HepG2 (cell line): ENCODE data around the gene SYMPK. TPM values are rescaled to one million over a fixed set of nuclear protein-coding genes. Genes with fewer than 3 reads are reported as not detected.
A peak's percentile ranks its signal among the peaks of the same experiment; 100 is the strongest.

Experiments used
- ESRRA ChIP-seq: sonication (generic); formaldehyde crosslinking; IDR thresholded peaks from 2 replicates; pipeline ENCODE4 v1.5.1; 2020; ENCODE audit warnings: mild to moderate bottlenecking, low read depth, missing genetic modification reagents
- GMEB1 ChIP-seq: sonication (generic); formaldehyde crosslinking; IDR thresholded peaks from 2 replicates; pipeline ENCODE4 v1.5.1; 2020; ENCODE audit warnings: missing genetic modification reagents, mild to moderate bottlenecking, borderline replicate concordance
- HNRNPK ChIP-seq: fragments of 200-400 bp; formaldehyde crosslinking; IDR thresholded peaks from 2 replicates; pipeline ENCODE4 v1.6.1; 2018; ENCODE audit warnings: low read length, low read depth, moderate library complexity, mild to moderate bottlenecking; ENCODE audit not compliant: poor library complexity, severe bottlenecking
- KDM5B ChIP-seq: sonication (generic); formaldehyde crosslinking; IDR thresholded peaks from 2 replicates; pipeline ENCODE4 v1.4.0; 2020; ENCODE audit warnings: missing genetic modification reagents, mild to moderate bottlenecking, borderline replicate concordance
- KLF13 ChIP-seq: sonication (generic); formaldehyde crosslinking; IDR thresholded peaks from 2 replicates; pipeline ENCODE4 v1.4.0; 2020; ENCODE audit warnings: mild to moderate bottlenecking, missing genetic modification reagents
- MXI1 ChIP-seq: IDR thresholded peaks from 3 replicates; pipeline ENCODE4 v1.6.1; 2012; ENCODE audit warnings: low read depth, low read length, inconsistent platforms, borderline replicate concordance
- POLR2A ChIP-seq, 2 experiments: IDR thresholded peaks; 2 replicates each; pipeline ENCODE4 v1.6.1; 2011; ENCODE audit warnings: low read depth in 2 of 2, low read length in 2 of 2, mild to moderate bottlenecking in 1 of 2, moderate library complexity in 1 of 2; ENCODE audit not compliant: insufficient read depth in 1 of 2
- SP2 ChIP-seq: sonication (generic); formaldehyde crosslinking; IDR thresholded peaks from 2 replicates; pipeline ENCODE4 v1.5.1; 2020; ENCODE audit warnings: mild to moderate bottlenecking, missing genetic modification reagents
- STAG1 ChIP-seq: sonication (generic); formaldehyde crosslinking; IDR thresholded peaks from 2 replicates; pipeline ENCODE4 v1.4.0; 2020; ENCODE audit warnings: missing genetic modification reagents
- ZBTB38 ChIP-seq: sonication (generic); formaldehyde crosslinking; IDR thresholded peaks from 2 replicates; pipeline ENCODE4 v1.5.1; 2020; ENCODE audit warnings: mild to moderate bottlenecking, missing genetic modification reagents
- ZMYM4 ChIP-seq: sonication (generic); formaldehyde crosslinking; IDR thresholded peaks from 2 replicates; pipeline ENCODE4 v1.8.1; 2023; ENCODE audit warnings: mild to moderate bottlenecking, missing genetic modification reagents
- ZNF12 ChIP-seq: sonication (generic); formaldehyde crosslinking; IDR thresholded peaks from 2 replicates; pipeline ENCODE4 v1.5.0; 2020; ENCODE audit warnings: missing genetic modification reagents
- ZNF256 ChIP-seq: sonication (generic); formaldehyde crosslinking; conservative IDR thresholded peaks from 2 replicates; pipeline ENCODE4 v1.4.0; 2020; ENCODE audit warnings: missing genetic modification reagents
- ZNF367 ChIP-seq: sonication (generic); formaldehyde crosslinking; IDR thresholded peaks from 2 replicates; pipeline ENCODE4 v1.4.0; 2020; ENCODE audit warnings: missing genetic modification reagents, borderline replicate concordance
- ZNF678 ChIP-seq: sonication (generic); formaldehyde crosslinking; IDR thresholded peaks from 2 replicates; pipeline ENCODE4 v1.4.0; 2020; ENCODE audit warnings: mild to moderate bottlenecking, missing genetic modification reagents
- ZNF746 ChIP-seq: sonication (generic); formaldehyde crosslinking; IDR thresholded peaks from 2 replicates; pipeline ENCODE4 v1.8.0; 2022; ENCODE audit warnings: mild to moderate bottlenecking, missing genetic modification reagents
- ZNF773 ChIP-seq: sonication (generic); formaldehyde crosslinking; IDR thresholded peaks from 2 replicates; pipeline ENCODE4 v1.4.0; 2020; ENCODE audit warnings: missing genetic modification reagents, borderline replicate concordance
- ZNF839 ChIP-seq: sonication (generic); formaldehyde crosslinking; IDR thresholded peaks from 2 replicates; pipeline ENCODE4 v1.4.0; 2020; ENCODE audit warnings: missing genetic modification reagents, mild to moderate bottlenecking, borderline replicate concordance
- ZNF850 ChIP-seq: sonication (generic); formaldehyde crosslinking; conservative IDR thresholded peaks from 2 replicates; pipeline ENCODE4 v1.9.0; 2021; ENCODE audit warnings: mild to moderate bottlenecking, missing genetic modification reagents
- ZSCAN12 ChIP-seq: sonication (generic); formaldehyde crosslinking; IDR thresholded peaks from 2 replicates; pipeline ENCODE4 v1.9.0; 2021; ENCODE audit warnings: mild to moderate bottlenecking, missing genetic modification reagents
- polyA plus RNA-seq, 8 experiments: library from polyadenylated mRNA; depleted of rRNA in 3 of 8; stranded (reverse) in 7 of 8; unstranded in 1 of 8; fragments of >200 nt; fragmentation: Illumina TruSeq in 4 of 8; extraction: Trizol in 4 of 8; gene quantifications; 2 replicates each; pipeline versions ENCODE4 v1.2.1 to v1.2.3, GENCODE V29; 2011 to 2016; ENCODE audit warnings: low read depth in 4 of 8, missing spikeins in 1 of 8, mixed read lengths in 1 of 8; ENCODE audit not compliant: insufficient read depth in 1 of 8
- total RNA-seq, 5 experiments: library from RNA; depleted of rRNA; stranded (reverse); fragments of >200 nt; fragmentation: Illumina TruSeq; extraction: Trizol; gene quantifications; 2 replicates each; pipeline ENCODE4 v1.2.3, GENCODE V29; 2016; ENCODE audit warnings: low read depth in 1 of 5
- TF ChIP-seq, protein P1 (sequence below): sonication (generic); formaldehyde crosslinking; IDR thresholded peaks from 2 replicates; pipeline ENCODE4 v1.8.0; 2023; ENCODE audit warnings: mild to moderate bottlenecking, missing genetic modification reagents
- TF ChIP-seq, protein P2 (sequence below): sonication (generic); formaldehyde crosslinking; conservative IDR thresholded peaks from 2 replicates; pipeline ENCODE4 v1.8.0; 2022; ENCODE audit warnings: low read depth, missing genetic modification reagents
- TF ChIP-seq, protein P3 (sequence below): sonication (generic); formaldehyde crosslinking; IDR thresholded peaks from 2 replicates; pipeline ENCODE4 v1.5.1; 2020; ENCODE audit warnings: mild to moderate bottlenecking, missing genetic modification reagents, moderate library complexity
- TF ChIP-seq, protein P4 (sequence below): sonication (generic); formaldehyde crosslinking; IDR thresholded peaks from 2 replicates; pipeline ENCODE4 v1.4.0; 2020; ENCODE audit warnings: missing genetic modification reagents

SYMPK gene
- total and polyA plus RNA-seq, 2 of the 13 experiments (the other 11 are each of a cell fraction or from before 2014, with no cell fraction given): 21.9 to 55.7 TPM

DNA sequence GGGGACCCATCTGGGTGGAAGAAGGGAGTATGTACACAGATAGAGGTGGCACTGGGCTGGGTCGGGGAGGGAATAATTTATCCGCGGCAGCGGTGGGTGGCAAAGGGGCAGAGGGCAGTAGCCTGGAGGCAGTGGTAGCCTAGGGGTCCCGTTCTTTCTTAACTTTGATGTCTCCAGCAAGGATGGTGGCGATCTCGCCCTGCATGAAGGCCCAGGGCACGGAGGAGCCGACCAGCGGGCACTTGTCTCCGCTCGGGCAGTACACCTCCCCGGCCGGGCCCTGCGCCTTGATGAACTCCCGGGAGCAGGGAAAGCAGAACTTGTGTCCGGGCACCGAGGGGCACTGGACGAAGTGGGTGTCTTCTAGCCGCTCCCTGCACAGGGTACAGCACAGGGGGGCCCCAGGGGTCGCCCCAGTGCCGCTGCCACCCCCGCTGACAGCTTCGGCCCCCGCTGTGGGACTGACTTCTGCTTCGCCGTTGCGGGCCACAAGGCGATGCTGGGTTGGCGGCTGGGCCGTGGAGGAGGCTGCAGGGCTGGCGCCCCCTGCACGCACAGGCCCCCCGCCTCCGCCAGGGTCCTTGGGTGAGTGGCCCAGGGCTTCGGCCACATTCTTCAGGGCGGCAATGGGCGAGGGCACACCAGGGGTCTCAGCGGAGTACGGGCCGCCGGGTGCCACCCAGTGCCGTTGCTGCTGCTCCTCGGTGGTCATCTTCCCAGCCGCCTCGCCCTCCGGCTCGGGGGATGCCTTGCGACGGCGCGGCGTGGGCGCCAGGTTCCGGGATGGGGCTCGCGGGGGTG is 21.1 kb upstream of the SYMPK start (continued):
- TF ChIP-seq KLF13 (CRISPR knock-in tag): no peak
- no peak for TF ChIP-seq ZNF773 (CRISPR knock-in tag)
- TF ChIP-seq MXI1: no peak
- peak in 1 of 2 experiments; percentile 20; a peak in 1 of 4 replicates for TF ChIP-seq POLR2A (IDR thresholded peaks at IDR 0.05; ENCODE audit: insufficient read depth in 1 of 2, low read depth in 2 of 2, low read length in 2 of 2)
- no peak for TF ChIP-seq HNRNPK
- TF ChIP-seq ZBTB38: no peak
- TF ChIP-seq, protein P1, sequence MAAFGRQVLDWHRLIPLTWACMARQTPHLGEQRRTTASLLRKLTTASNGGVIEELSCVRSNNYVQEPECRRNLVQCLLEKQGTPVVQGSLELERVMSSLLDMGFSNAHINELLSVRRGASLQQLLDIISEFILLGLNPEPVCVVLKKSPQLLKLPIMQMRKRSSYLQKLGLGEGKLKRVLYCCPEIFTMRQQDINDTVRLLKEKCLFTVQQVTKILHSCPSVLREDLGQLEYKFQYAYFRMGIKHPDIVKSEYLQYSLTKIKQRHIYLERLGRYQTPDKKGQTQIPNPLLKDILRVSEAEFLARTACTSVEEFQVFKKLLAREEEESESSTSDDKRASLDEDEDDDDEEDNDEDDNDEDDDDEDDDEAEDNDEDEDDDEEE (CRISPR knock-in tag): 0 out of 2 replicates have a peak, but pooled peaks have one; percentile 31
- no peak for TF ChIP-seq ZMYM4 (CRISPR knock-in tag)
- TF ChIP-seq, protein P2, sequence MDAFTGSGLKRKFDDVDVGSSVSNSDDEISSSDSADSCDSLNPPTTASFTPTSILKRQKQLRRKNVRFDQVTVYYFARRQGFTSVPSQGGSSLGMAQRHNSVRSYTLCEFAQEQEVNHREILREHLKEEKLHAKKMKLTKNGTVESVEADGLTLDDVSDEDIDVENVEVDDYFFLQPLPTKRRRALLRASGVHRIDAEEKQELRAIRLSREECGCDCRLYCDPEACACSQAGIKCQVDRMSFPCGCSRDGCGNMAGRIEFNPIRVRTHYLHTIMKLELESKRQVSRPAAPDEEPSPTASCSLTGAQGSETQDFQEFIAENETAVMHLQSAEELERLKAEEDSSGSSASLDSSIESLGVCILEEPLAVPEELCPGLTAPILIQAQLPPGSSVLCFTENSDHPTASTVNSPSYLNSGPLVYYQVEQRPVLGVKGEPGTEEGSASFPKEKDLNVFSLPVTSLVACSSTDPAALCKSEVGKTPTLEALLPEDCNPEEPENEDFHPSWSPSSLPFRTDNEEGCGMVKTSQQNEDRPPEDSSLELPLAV (CRISPR knock-in tag): no peak
- TF ChIP-seq, protein P3, sequence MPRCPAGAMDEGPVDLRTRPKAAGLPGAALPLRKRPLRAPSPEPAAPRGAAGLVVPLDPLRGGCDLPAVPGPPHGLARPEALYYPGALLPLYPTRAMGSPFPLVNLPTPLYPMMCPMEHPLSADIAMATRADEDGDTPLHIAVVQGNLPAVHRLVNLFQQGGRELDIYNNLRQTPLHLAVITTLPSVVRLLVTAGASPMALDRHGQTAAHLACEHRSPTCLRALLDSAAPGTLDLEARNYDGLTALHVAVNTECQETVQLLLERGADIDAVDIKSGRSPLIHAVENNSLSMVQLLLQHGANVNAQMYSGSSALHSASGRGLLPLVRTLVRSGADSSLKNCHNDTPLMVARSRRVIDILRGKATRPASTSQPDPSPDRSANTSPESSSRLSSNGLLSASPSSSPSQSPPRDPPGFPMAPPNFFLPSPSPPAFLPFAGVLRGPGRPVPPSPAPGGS (CRISPR knock-in tag): 0 out of 2 replicates have a peak, but pooled peaks have one; percentile 29
- TF ChIP-seq GMEB1: no peak
- no peak for TF ChIP-seq ZNF367 (CRISPR knock-in tag)
- TF ChIP-seq ZNF256: no peak
- peak; percentile 59; the same call in 1 of the 2 replicates for TF ChIP-seq ZNF850 (CRISPR knock-in tag)
- TF ChIP-seq KDM5B: no peak
- TF ChIP-seq ZNF678 (CRISPR knock-in tag): no peak
- no peak for TF ChIP-seq ZNF746 (CRISPR knock-in tag)
- TF ChIP-seq ZNF839: no peak
- TF ChIP-seq ESRRA (CRISPR knock-in tag): no peak
- TF ChIP-seq, protein P4, sequence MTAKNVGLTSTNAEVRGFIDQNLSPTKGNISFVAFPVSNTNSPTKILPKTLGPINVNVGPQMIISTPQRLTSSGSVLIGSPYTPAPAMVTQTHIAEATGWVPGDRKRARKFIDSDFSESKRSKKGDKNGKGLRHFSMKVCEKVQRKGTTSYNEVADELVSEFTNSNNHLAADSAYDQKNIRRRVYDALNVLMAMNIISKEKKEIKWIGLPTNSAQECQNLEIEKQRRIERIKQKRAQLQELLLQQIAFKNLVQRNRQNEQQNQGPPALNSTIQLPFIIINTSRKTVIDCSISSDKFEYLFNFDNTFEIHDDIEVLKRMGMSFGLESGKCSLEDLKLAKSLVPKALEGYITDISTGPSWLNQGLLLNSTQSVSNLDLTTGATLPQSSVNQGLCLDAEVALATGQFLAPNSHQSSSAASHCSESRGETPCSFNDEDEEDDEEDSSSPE (CRISPR knock-in tag): no peak
- TF ChIP-seq STAG1 (CRISPR knock-in tag): no peak
- TF ChIP-seq ZSCAN12 (CRISPR knock-in tag): no peak
- TF ChIP-seq SP2: no peak
- no peak for TF ChIP-seq ZNF12 (CRISPR knock-in tag)
